NK-92 treated with Interleukin-12 subunit alpha and Interleukin-12 subunit beta, amount 100 ng/mL, for 24 hours (cell line): ENCODE measurements around the gene YBX3.

ENCODE experiments used
- DNase-seq: peaks from one replicate; lab custom pipeline; 2025; lab: John Stamatoyannopoulos, UW

The YBX3 gene

GRCh38 chr12:10669533-10669932, 53.6 kb downstream of the YBX3 start:
- no peak for DNase-seq

GRCh38 chr12:10668526-10668925, 54.6 kb downstream of the YBX3 start:
- DNase-seq = no peak

GRCh38 chr12:10667581-10667980, 55.5 kb downstream of the YBX3 start:
- DNase-seq = no peak

- no peak for DNase-seq
Observed at GRCh38 chr12:10664499-10664898, 58.6 kb downstream of the YBX3 start.

GRCh38 chr12:10663869-10664268, 59.3 kb downstream of the YBX3 start:
- DNase-seq = no peak

GRCh38 chr12:10661338-10661737, 61.8 kb downstream of the YBX3 start:
- no peak for DNase-seq

GRCh38 chr12:10654003-10654402, 69.1 kb downstream of the YBX3 start:
- DNase-seq = no peak

GRCh38 chr12:10652192-10652591, 70.9 kb downstream of the YBX3 start:
- DNase-seq = no peak
